Parathyroid adenoma (tissue), 2 donors: ENCODE data around the gene ANHX.

Experiments
- H2AFZ ChIP-seq: fragments of 300-600 bp; sonication (generic); one replicate; pipeline ENCODE4 v1.7.0; 2017; ENCODE audit warnings: antibody characterized with exemption, mild to moderate bottlenecking
- H3K27ac ChIP-seq: fragments of 300-600 bp; sonication (generic); one replicate; pipeline ENCODE4 v1.7.0; 2017
- H3K27me3 ChIP-seq: fragments of 300-600 bp; sonication (generic); one replicate; pipeline ENCODE4 v1.7.0; 2017; ENCODE audit warnings: low read length; ENCODE audit not compliant: control insufficient read depth, insufficient read depth
- H3K36me3 ChIP-seq: fragments of 300-600 bp; sonication (generic); one replicate; pipeline ENCODE4 v1.7.0; 2017; ENCODE audit warnings: low read length; ENCODE audit not compliant: control insufficient read depth, insufficient read depth
- H3K4me1 ChIP-seq: fragments of 300-600 bp; sonication (generic); one replicate; pipeline ENCODE4 v1.7.0; 2017; ENCODE audit warnings: control low read depth
- H3K4me2 ChIP-seq: fragments of 300-600 bp; sonication (generic); one replicate; pipeline ENCODE4 v1.7.0; 2017; ENCODE audit warnings: low read length
- H3K4me3 ChIP-seq: fragments of 300-600 bp; sonication (generic); one replicate; pipeline ENCODE4 v1.7.0; 2017; ENCODE audit warnings: low read depth, low read length
- H3K79me2 ChIP-seq: fragments of 300-600 bp; sonication (generic); one replicate; pipeline ENCODE4 v1.7.0; 2017; ENCODE audit warnings: control low read depth
- H3K9ac ChIP-seq: fragments of 300-600 bp; sonication (generic); one replicate; pipeline ENCODE4 v1.7.0; 2017; ENCODE audit warnings: mild to moderate bottlenecking
- H3K9me3 ChIP-seq: fragments of 300-600 bp; sonication (generic); one replicate; pipeline ENCODE4 v1.7.0; 2017; ENCODE audit warnings: low read length; ENCODE audit not compliant: control insufficient read depth
- CTCF ChIP-seq: fragments of 300-600 bp; sonication (generic); IDR thresholded peaks from one replicate; pipeline ENCODE4 v1.7.0; 2017; ENCODE audit warnings: antibody characterized with exemption, mild to moderate bottlenecking
- donor health status: primary hyperparathyroidism.

ANHX gene

DNA sequence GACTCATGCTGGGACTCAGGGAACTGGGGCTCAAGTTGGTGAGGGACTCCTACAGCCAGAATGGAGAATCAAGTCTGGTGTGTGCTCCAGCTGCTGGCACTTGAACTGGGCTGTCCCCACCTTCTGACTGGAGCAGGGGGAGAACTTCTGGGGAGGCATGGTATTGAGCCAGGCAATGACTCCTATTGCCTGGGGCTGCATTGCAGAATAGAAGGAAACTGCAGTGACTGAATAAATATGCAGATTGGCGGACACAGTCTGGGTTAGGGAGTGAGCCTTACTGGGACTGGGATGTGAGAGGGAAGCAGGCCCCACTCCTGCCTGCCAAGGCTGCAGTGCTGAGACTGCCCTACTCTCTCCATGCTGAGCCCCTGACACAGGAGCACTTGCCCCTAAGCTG lies 63.2 kb downstream of the ANHX start:
- no peak overlapping the region for H3K9ac ChIP-seq
- no peak overlapping the region for H2AFZ ChIP-seq
- no peaks in the 10 kb centered on the region for H3K36me3 ChIP-seq
- H3K27ac ChIP-seq: no peak overlapping the region
- no peaks in the 10 kb centered on the region for H3K4me1 ChIP-seq
- no peak for TF ChIP-seq CTCF
- H3K9me3 ChIP-seq: no peaks in the 10 kb centered on the region
- no peaks in the 10 kb centered on the region for H3K27me3 ChIP-seq
- no peak overlapping the region for H3K4me3 ChIP-seq
- H3K79me2 ChIP-seq: no peaks in the 10 kb centered on the region
- H3K4me2 ChIP-seq: no peak overlapping the region
